Measurements from ENCODE around the gene AANAT.
A peak's percentile ranks its signal among the peaks of the same experiment; 100 is the strongest.
"Not testable (repeated sequence)": the region's sequence is repeated elsewhere in the genome, so short reads cannot be mapped to it uniquely, and the experiment has no call there.

AANAT gene

GRCh38 chr17:76508472-76509063 is 41.2 kb downstream of the AANAT start:
- not testable (repeated sequence) for DNase-seq

- no peak for DNase-seq
These were observed 43.4 kb downstream of the AANAT start for GRCh38 chr17:76510831-76511244.

GRCh38 chr17:76511668-76512365 is 44.4 kb downstream of the AANAT start:
- no peak for DNase-seq

GRCh38 chr17:76512366-76513305 is 45.2 kb downstream of the AANAT start:
- DNase-seq = no peak

GRCh38 chr17:76513306-76513692 is 45.9 kb downstream of the AANAT start:
- no peak for DNase-seq

- not testable (repeated sequence) for DNase-seq
These were observed 47.0 kb downstream of the AANAT start for GRCh38 chr17:76514355-76514754.

- DNase-seq = peak; percentile 60
These were observed 48.0 kb downstream of the AANAT start for GRCh38 chr17:76515274-76515949.

- DNase-seq = no peak
These were observed 50.2 kb downstream of the AANAT start for GRCh38 chr17:76517638-76518038.

- no peak for DNase-seq
These were observed 51.9 kb downstream of the AANAT start for GRCh38 chr17:76519048-76519966.

All from effector CD8-positive, alpha-beta T cell (primary cell).